Stimulated activated CD8-positive, alpha-beta memory T cell treated with anti-CD3 and anti-CD28 coated beads, Interleukin-12 subunit alpha, Interleukin-12 subunit beta, amount 100 ng/mL, for 24 hours (primary cell): ENCODE measurements around the gene TRDN.
"Not testable (repeated sequence)": the region's sequence is repeated elsewhere in the genome, so short reads cannot be mapped to it uniquely, and the experiment has no call there.

Source experiments
- DNase-seq: peaks from one replicate; pipeline ENCODE4 v3.0.0-alpha.2; 2020; ENCODE audit errors: extremely low read depth

TRDN gene

GRCh38 chr6:123288649-123289048 lies 348.1 kb downstream of the TRDN start:
- DNase-seq, result no peak

DNA sequence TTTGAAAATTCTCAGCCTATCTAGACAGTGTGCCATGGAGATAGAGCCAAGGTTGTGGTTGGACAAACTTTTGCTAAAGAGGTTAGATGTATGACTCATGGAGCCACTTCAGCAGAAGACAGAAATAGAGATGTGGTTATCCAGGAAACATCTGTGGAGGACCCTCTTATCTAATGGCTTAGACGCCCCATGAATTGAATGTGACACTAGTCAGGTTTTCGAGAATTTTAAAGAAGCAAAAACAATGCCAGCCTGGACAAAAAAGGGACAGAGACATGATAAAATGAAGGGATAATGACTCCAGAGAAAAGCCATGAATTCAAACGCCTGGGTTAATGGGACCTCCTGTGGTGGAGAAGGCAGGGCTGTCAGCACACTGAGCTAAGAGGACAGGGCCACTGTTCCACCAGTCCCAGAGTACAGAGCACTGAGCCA lies 360.2 kb downstream of the TRDN start:
- no peak for DNase-seq

GRCh38 chr6:123263981-123264380 lies 372.8 kb downstream of the TRDN start:
- DNase-seq, result no peak

DNA sequence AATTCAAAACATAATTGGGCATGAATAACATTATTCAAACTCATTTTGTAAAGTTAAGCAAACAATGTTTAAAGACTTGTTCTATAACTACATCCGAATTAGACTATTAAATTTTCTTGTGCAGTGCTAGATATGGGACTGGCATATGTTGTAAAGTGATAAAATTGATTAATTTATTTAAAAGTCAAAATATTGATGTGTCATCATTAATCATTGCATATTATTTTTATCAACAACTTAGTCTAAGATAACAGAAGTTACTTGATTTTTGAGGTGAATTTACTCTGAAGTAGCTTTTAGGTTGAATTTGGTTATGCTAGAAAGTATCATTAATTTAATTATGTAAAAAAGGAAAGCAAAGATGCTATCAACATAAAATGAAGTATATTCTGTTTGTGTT lies 396.1 kb downstream of the TRDN start:
- DNase-seq, result no peak

DNA sequence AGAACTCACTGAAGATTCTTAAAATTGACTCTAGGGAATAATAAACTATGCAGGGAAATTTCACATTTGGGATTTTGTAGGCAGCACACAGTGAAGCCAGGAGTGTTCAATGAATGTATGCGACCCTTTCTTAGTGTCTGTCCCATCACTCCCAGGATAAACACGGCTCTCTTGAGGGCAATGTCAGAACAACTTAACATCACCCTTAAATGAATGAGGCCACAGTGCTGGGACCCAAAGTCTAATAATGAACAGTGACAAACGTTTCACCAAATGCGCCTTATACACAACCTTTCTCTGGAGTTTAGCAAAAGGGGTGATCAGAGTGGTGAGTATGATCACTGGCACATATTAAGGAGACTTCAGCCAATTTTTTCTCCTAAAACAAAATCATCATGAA lies 403.4 kb downstream of the TRDN start:
- no peak for DNase-seq

GRCh38 chr6:123227789-123228188 lies 409.0 kb downstream of the TRDN start:
- not testable (repeated sequence) for DNase-seq

- no peak for DNase-seq
Observed at GRCh38 chr6:123226398-123226797, 410.4 kb downstream of the TRDN start.

GRCh38 chr6:123224077-123224476 lies 412.7 kb downstream of the TRDN start:
- no peak for DNase-seq

- DNase-seq, result no peak
Observed at GRCh38 chr6:123223461-123223860, 413.3 kb downstream of the TRDN start.

GRCh38 chr6:123215211-123215610 lies 421.5 kb downstream of the TRDN start:
- DNase-seq, result no peak

- DNase-seq, result no peak
Observed at GRCh38 chr6:123214433-123214832, 422.3 kb downstream of the TRDN start.

DNA sequence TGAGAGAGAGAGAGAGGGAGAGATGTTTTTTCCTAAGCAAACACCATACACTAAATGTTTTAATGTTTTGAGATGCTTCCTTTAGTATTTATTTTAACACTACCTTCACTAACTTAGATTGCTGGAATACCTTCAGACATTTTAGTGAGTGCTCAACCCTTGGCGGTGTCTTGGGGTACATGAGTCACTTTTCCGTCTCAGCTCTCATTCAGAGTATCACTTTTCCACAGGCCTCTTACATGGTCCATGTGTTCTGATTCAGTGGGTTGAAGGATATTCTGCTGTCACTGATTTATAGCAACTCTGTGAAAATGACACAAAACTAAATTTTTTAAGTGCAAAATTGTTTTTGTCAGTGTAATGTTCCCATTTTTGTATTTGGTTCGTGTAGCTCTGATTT lies 422.8 kb downstream of the TRDN start:
- no peak for DNase-seq

GRCh38 chr6:123211777-123212545 lies 424.8 kb downstream of the TRDN start:
- DNase-seq, result no peak

GRCh38 chr6:123210645-123211044 lies 426.1 kb downstream of the TRDN start:
- no peak for DNase-seq

GRCh38 chr6:123207967-123208510 lies 428.7 kb downstream of the TRDN start:
- no peak for DNase-seq

DNA sequence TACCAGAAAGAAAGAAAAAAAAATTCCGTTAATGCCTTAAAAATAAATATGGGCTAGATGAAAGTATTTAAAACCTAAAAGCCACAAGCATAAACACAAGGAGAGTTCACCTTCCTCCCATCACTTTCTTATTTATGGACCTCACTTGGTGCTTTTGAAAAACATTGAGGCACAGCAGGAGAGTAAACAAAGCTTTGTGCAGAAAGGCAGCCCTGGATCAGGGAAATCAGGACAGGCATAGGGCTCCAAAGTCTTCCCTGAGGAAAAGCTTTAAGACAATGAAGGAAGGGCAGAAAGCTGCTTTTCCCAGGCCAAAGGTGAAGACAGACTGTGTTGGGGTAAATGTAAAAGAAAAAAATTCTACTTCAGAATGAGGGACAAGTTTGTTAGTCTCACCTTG lies 432.8 kb downstream of the TRDN start:
- no peak for DNase-seq

DNA sequence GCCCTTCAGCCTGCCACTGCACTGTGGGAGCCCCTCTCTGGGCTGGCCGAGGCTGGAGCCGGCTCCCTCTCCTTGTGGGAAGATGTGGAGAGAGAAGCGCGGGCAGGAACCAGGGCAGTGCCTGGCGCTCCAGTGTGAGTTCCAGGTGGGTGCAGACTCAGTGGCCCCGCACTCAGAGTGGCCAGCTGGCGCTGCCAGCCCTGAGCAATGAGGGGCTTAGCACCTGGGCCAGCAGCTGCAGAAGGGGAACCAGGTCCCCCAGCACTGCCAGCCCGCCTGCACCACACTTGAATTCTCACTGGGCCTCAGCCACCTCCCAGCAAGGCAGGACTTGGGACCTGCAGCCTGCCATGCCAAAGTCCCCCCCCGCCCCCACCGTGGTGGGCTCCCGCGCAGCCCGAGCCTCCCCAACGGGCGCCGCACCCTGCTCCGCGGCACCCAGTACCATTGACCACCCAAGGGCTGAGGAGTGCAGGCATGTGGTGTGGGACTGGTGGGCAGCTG lies 434.8 kb downstream of the TRDN start:
- DNase-seq, result no peak

DNA sequence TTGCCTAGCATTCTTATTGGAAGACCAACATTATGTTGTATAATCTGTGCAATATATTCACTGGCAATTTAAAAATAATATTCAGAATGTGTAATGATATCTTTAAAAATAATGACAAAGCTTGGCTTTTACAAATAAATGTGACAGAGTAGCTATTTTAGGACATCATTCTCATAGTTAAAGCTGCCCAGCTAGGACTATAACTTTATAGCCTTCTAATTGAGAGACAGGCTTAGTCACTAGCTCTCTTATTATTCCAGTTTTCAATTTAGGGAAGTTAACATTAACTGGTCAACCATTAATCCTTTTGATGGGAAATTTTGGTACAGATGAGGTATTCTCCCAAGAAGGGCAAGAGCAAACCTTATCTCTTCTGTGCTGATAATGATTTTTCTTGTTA lies 443.5 kb downstream of the TRDN start:
- DNase-seq, result no peak

DNA sequence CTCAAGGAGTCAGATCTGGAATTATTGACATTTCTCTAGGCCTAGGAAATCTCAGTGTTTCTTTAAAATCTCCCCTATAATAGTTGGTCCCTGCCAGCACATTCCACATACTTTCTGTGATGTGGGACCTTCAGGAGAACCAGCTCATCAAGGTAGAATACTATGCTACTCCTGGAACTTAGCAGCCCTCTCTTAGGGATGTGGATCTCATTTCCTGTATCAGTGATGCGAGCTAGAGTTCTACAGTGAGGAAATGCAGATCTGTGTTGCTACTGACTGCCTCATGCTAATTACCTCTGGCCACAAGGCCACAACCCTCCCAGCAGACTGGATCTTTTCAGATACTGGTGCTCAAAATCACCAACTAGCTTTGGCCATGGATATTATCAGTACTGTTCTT lies 446.9 kb downstream of the TRDN start:
- DNase-seq, result no peak

DNA sequence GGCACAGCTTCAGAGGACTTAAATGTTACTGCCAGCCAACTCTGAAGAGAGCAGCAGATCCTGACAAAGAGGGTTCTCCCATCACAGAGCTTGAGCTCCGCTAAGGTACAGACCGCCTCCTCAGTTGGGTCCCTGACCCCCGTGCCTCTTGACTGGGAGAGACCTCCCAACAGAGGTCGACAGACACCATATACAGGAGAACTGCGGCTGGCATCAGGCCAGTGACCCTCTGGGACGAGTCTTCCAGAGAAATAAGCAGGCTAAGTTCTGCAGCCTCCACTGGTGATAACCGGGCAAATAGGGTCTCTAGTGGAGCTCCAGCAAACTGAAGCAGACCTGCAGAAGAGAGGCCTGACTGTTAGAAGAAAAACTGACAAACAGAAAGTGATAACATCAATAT lies 453.8 kb downstream of the TRDN start:
- DNase-seq, result no peak

DNA sequence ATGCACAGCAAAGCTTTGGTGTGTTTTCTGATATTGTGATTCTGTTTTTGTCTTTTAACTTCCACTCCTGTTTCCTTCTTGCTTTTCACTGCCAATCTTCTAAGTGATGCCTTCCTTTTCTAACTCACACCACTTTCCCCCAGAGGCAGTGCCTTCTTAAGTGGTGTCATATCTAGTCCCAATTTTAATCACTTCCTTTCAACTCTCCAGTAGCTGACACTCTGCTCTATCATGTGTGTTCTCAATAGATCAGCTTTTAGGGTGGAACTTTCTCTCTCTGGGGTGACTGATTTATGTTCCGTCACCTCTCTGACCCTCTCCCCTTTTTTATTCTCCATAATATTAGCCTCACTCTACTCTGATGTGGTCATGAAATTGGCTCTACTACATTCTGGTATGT lies 460.0 kb downstream of the TRDN start:
- DNase-seq, result no peak

- DNase-seq, result no peak
Observed at GRCh38 chr6:123171341-123172115, 465.2 kb downstream of the TRDN start.

- no peak for DNase-seq
Observed at GRCh38 chr6:123169774-123170095, 467.0 kb downstream of the TRDN start.
